RWPE2 (cell line): ENCODE measurements around the gene RCBTB1.
A peak's percentile ranks its signal among the peaks of the same experiment; 100 is the strongest.

Source experiments
- ATAC-seq: fragments of 200-7000 bp; cut with Tn5 transposase; 3 replicates; pipeline ENCODE4 v1.9.1; 2021; ENCODE audit warnings: low read depth
- DNase-seq: peaks from one replicate; pipeline ENCODE4 v3.0.0-alpha.2; 2020; ENCODE audit warnings: low spot score
- H3K27ac ChIP-seq: fragments of 450-650 bp; 2 replicates; pipeline ENCODE4 v1.5.1; 2017; ENCODE audit warnings: mild to moderate bottlenecking; ENCODE audit not compliant: poor library complexity, severe bottlenecking
- H3K27me3 ChIP-seq: fragments of 250-450 bp; sonication (Bioruptor Pico); 2 replicates; pipeline ENCODE4 v1.5.1; 2021; ENCODE audit warnings: mild to moderate bottlenecking, moderate library complexity; ENCODE audit not compliant: insufficient read depth, poor library complexity, severe bottlenecking
- H3K36me3 ChIP-seq: fragments of 250-450 bp; sonication (Bioruptor Pico); 2 replicates; pipeline ENCODE4 v1.5.1; 2020; ENCODE audit warnings: low read depth, mild to moderate bottlenecking, moderate library complexity
- H3K4me1 ChIP-seq: fragments of 250-450 bp; sonication (Bioruptor Pico); 2 replicates; pipeline ENCODE4 v1.5.1; 2021; ENCODE audit warnings: mild to moderate bottlenecking, moderate library complexity; ENCODE audit not compliant: insufficient read depth, poor library complexity, severe bottlenecking
- H3K4me3 ChIP-seq: fragments of 250-450 bp; sonication (Bioruptor Pico); 2 replicates; pipeline ENCODE4 v1.5.1; 2021; ENCODE audit warnings: mild to moderate bottlenecking, moderate library complexity; ENCODE audit not compliant: severe bottlenecking
- H3K9me3 ChIP-seq: fragments of 250-450 bp; sonication (Bioruptor Pico); 2 replicates; pipeline ENCODE4 v1.5.1; 2021; ENCODE audit warnings: mild to moderate bottlenecking, moderate library complexity; ENCODE audit not compliant: severe bottlenecking
- TF ChIP-seq, protein P1 (sequence below): fragments of 450-650 bp; IDR thresholded peaks from one replicate; pipeline ENCODE4 v1.5.1; 2017; ENCODE audit warnings: mild to moderate bottlenecking, moderate library complexity; ENCODE audit not compliant: poor library complexity, severe bottlenecking

The RCBTB1 gene

GRCh38 chr13:49610176-49610575, 24.8 kb upstream of the RCBTB1 start:
- H3K4me1 ChIP-seq: no peaks in the 10 kb centered on the region
- H3K27me3 ChIP-seq: no peaks in the 10 kb centered on the region
- no peaks in the 10 kb centered on the region for H3K9me3 ChIP-seq
- H3K36me3 ChIP-seq: no peaks in the 10 kb centered on the region
- no peak overlapping the region for H3K27ac ChIP-seq
- H3K4me3 ChIP-seq: no peak overlapping the region
- ATAC-seq: no peak
- TF ChIP-seq, protein P1, sequence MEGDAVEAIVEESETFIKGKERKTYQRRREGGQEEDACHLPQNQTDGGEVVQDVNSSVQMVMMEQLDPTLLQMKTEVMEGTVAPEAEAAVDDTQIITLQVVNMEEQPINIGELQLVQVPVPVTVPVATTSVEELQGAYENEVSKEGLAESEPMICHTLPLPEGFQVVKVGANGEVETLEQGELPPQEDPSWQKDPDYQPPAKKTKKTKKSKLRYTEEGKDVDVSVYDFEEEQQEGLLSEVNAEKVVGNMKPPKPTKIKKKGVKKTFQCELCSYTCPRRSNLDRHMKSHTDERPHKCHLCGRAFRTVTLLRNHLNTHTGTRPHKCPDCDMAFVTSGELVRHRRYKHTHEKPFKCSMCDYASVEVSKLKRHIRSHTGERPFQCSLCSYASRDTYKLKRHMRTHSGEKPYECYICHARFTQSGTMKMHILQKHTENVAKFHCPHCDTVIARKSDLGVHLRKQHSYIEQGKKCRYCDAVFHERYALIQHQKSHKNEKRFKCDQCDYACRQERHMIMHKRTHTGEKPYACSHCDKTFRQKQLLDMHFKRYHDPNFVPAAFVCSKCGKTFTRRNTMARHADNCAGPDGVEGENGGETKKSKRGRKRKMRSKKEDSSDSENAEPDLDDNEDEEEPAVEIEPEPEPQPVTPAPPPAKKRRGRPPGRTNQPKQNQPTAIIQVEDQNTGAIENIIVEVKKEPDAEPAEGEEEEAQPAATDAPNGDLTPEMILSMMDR: no peak
- no peak for DNase-seq

DNA sequence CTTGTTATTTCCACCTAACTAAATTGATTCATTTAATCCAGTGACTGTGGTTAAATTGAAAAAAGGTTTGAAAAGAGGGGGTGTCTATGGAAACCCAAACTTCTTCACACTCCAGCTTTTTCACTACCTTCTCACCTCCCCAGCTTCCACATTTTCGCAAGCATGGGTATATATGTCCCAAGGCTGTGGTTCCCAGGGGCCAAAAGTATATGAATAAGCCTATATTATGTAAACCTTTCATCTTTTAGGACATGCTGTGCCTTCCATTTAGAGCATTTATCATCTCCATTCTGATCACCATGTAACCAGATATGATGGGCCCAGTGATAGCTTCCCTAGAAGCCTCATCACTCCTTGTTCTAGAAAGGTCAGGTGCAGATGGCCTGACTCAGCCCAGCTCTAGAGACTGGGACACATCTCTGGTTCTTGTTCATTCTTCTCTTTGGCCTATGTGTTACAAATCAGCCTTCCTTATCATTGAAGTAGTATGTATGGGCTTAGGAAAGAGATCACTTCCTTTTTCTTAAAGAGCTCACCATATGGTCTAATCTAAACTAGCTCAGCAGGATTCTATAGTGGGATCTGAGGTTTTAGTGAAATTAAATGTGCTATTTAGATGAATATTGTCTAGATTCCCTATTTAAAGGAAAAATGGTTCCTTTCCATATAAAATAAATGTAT, 23.4 kb upstream of the RCBTB1 start:
- no peak overlapping the region for H3K4me3 ChIP-seq
- TF ChIP-seq, protein P1: no peak
- H3K9me3 ChIP-seq: no peaks in the 10 kb centered on the region
- DNase-seq (no peak), ATAC-seq (no peak)
- no peaks in the 10 kb centered on the region for H3K27me3 ChIP-seq
- no peaks in the 10 kb centered on the region for H3K36me3 ChIP-seq
- no peaks in the 10 kb centered on the region for H3K4me1 ChIP-seq
- H3K27ac ChIP-seq: no peak overlapping the region

DNA sequence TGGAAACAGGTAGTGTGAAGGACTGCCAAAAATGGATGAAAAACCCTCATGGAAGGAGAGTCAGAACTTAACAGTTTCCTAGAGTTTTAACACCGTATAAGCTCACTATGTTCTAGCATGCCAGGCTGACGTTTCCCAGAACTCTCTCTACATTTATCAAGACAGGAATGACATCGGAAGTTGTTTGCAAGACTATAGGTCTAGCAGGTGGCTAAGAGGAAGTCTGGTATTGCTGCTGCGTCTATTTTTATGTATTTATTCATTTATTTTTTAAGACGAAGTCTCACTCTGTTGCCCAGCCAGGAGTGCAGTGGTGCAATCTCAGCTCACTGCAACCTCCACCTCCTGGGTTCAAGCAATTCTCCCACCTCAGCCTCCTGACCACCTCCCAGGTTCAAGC, 22.4 kb upstream of the RCBTB1 start:
- TF ChIP-seq, protein P1: no peak
- DNase-seq (no peak), ATAC-seq (no peak)
- Histone ChIP-seq H3K27me3 (no peaks in the 10 kb centered on the region), H3K4me1 (no peaks in the 10 kb centered on the region), H3K27ac (no peak overlapping the region), H3K9me3 (no peaks in the 10 kb centered on the region), H3K4me3 (no peak overlapping the region), H3K36me3 (no peaks in the 10 kb centered on the region)

- no peaks in the 10 kb centered on the region for H3K9me3 ChIP-seq
- no peaks in the 10 kb centered on the region for H3K4me1 ChIP-seq
- H3K27ac ChIP-seq: no peak overlapping the region
- TF ChIP-seq, protein P1: peak; percentile 84
- peak; percentile 97 for ATAC-seq
- no peaks in the 10 kb centered on the region for H3K27me3 ChIP-seq
- H3K4me3 ChIP-seq: no peak overlapping the region
- no peaks in the 10 kb centered on the region for H3K36me3 ChIP-seq
- peak; percentile 63 for DNase-seq
Observed at GRCh38 chr13:49606747-49607648, 21.6 kb upstream of the RCBTB1 start.
